IMR-90 (cell line): ENCODE results near the gene SNRNP40. TPM values are rescaled to one million over a fixed set of nuclear protein-coding genes. Genes with fewer than 3 reads are reported as not detected.

Experiments
- ATAC-seq: fragments of 200-7000 bp; cut with Tn5 transposase; 2 replicates; pipeline ENCODE4 v1.9.1; 2020; ENCODE audit warnings: low read depth, mild to moderate bottlenecking, moderate library complexity
- BruUV-seq: library from RNA; stranded (reverse); fragments of 400-500 nt; replicated peaks from 2 replicates; lab custom pipeline; 2021; lab: Mats Ljungman, UMichigan
- CTCF ChIA-PET: fragments of 300-600 bp; formaldehyde crosslinking; extraction: SDS; loops from one replicate; lab custom pipeline; 2021; ENCODE audit warnings: antibody characterized with exemption; lab: Yijun Ruan, JAX
- POLR2A ChIA-PET: fragments of 300-600 bp; sonication (Branson Sonifier 250); formaldehyde crosslinking; loops from one replicate; lab custom pipeline; 2022; ENCODE audit warnings: antibody characterized with exemption; ENCODE audit not compliant: unreplicated experiment; lab: Charles Lee
- DNase-seq: peaks from one replicate; pipeline ENCODE4 v3.0.0; 2013
- H2AFZ ChIP-seq: replicated peaks from 2 replicates; pipeline ENCODE3; 2013; ENCODE audit warnings: low read length, mild to moderate bottlenecking; ENCODE audit not compliant: poor library complexity
- H2AK5ac ChIP-seq: 2 replicates; pipeline ENCODE4 v1.6.1; 2013; ENCODE audit warnings: low read depth, low read length, inconsistent platforms
- H2AK9ac ChIP-seq: replicated peaks from 2 replicates; pipeline ENCODE3; 2013; ENCODE audit warnings: mild to moderate bottlenecking, low read depth, low read length, moderate library complexity; ENCODE audit not compliant: poor library complexity
- H2BK120ac ChIP-seq: 2 replicates; pipeline ENCODE4 v1.6.1; 2013; ENCODE audit warnings: low read depth, low read length, inconsistent platforms
- H2BK15ac ChIP-seq: 3 replicates; pipeline ENCODE4 v1.6.1; 2013; ENCODE audit warnings: low read depth, low read length, inconsistent platforms
- H2BK20ac ChIP-seq: 2 replicates; pipeline ENCODE4 v1.6.1; 2013; ENCODE audit warnings: low read depth, mild to moderate bottlenecking, inconsistent platforms, low read length, moderate library complexity
- H2BK5ac ChIP-seq: 2 replicates; pipeline ENCODE4 v1.6.1; 2013; ENCODE audit warnings: mild to moderate bottlenecking, low read depth, low read length, inconsistent platforms; ENCODE audit not compliant: poor library complexity, severe bottlenecking
- H3K14ac ChIP-seq: replicated peaks from 2 replicates; pipeline ENCODE4 v1.6.1; 2013; ENCODE audit warnings: low read depth, low read length, inconsistent platforms
- H3K18ac ChIP-seq: 2 replicates; pipeline ENCODE4 v1.6.1; 2013; ENCODE audit warnings: low read depth, low read length, control low read depth
- H3K23ac ChIP-seq: 2 replicates; pipeline ENCODE4 v1.6.1; 2013; ENCODE audit warnings: low read depth, low read length, inconsistent platforms
- H3K27ac ChIP-seq: 2 replicates; pipeline ENCODE4 v1.5.1; 2013; ENCODE audit warnings: mild to moderate bottlenecking, control low read depth, low read length; ENCODE audit not compliant: insufficient read depth
- H3K27me3 ChIP-seq: 2 replicates; pipeline ENCODE4 v1.6.1; 2013; ENCODE audit warnings: low read length; ENCODE audit not compliant: control insufficient read depth, insufficient read depth
- H3K36me3 ChIP-seq: 2 replicates; pipeline ENCODE4 v1.6.1; 2013; ENCODE audit warnings: low read length, mixed read lengths; ENCODE audit not compliant: control insufficient read depth, insufficient read depth
- H3K4ac ChIP-seq: 2 replicates; pipeline ENCODE4 v1.6.1; 2013; ENCODE audit warnings: low read depth, low read length, inconsistent platforms
- H3K4me1 ChIP-seq: 2 replicates; pipeline ENCODE4 v1.6.1; 2013; ENCODE audit warnings: low read length, mixed read lengths; ENCODE audit not compliant: control insufficient read depth, insufficient read depth
- H3K4me2 ChIP-seq: 2 replicates; pipeline ENCODE4 v1.6.1; 2013; ENCODE audit warnings: low read depth, mild to moderate bottlenecking, control low read depth, low read length, moderate library complexity
- H3K4me3 ChIP-seq: 2 replicates; pipeline ENCODE4 v1.5.1; 2013; ENCODE audit warnings: low read depth, mild to moderate bottlenecking, control low read depth, low read length, moderate library complexity; ENCODE audit not compliant: insufficient read depth
- H3K56ac ChIP-seq: 2 replicates; pipeline ENCODE4 v1.6.1; 2013; ENCODE audit warnings: low read length, inconsistent platforms; ENCODE audit not compliant: insufficient read depth; ENCODE audit errors: extremely low read depth
- H3K79me1 ChIP-seq, 2 experiments: 2 replicates each; pipeline ENCODE4 v1.6.1; 2013; ENCODE audit warnings: low read length in 2 of 2, inconsistent platforms in 1 of 2, low read depth in 1 of 2
- H3K9ac ChIP-seq: 2 replicates; pipeline ENCODE4 v1.6.1; 2013; ENCODE audit warnings: low read depth, low read length, control low read depth
- H3K9me1 ChIP-seq: 2 replicates; pipeline ENCODE4 v1.6.1; 2013; ENCODE audit warnings: low read length, inconsistent platforms; ENCODE audit not compliant: insufficient read depth
- H3K9me3 ChIP-seq: 2 replicates; pipeline ENCODE4 v1.6.1; 2013; ENCODE audit warnings: low read length; ENCODE audit not compliant: control insufficient read depth, insufficient read depth
- H4K20me1 ChIP-seq: 2 replicates; pipeline ENCODE4 v1.6.1; 2013; ENCODE audit warnings: low read length, inconsistent platforms; ENCODE audit not compliant: insufficient read depth
- H4K5ac ChIP-seq: 2 replicates; pipeline ENCODE4 v1.6.1; 2013; ENCODE audit warnings: mild to moderate bottlenecking, low read depth, low read length, control low read depth
- H4K8ac ChIP-seq, 2 experiments: 2 replicates each; pipeline ENCODE4 v1.6.1; 2013; ENCODE audit warnings: low read depth in 2 of 2, low read length in 2 of 2, control low read depth in 1 of 2, inconsistent platforms in 1 of 2
- H4K91ac ChIP-seq: 2 replicates; pipeline ENCODE4 v1.6.1; 2013; ENCODE audit warnings: low read depth, low read length, inconsistent platforms; ENCODE audit not compliant: insufficient read depth
- ELK1 ChIP-seq: fragments of 150-350 bp; IDR thresholded peaks from 2 replicates; pipeline ENCODE4 v1.6.1; 2016; ENCODE audit warnings: low read depth, mild to moderate bottlenecking, low read length, moderate library complexity, borderline replicate concordance
- USF2 ChIP-seq: fragments of 150-350 bp; IDR thresholded peaks from 2 replicates; pipeline ENCODE4 v1.6.1; 2017; ENCODE audit warnings: mild to moderate bottlenecking, antibody characterized with exemption, low read length, low read depth
- WGBS, 2 experiments: methylation state at CpG; one replicate each; pipeline versions ENCODE4 v1.1.5 to v1.1.7; 2013; ENCODE audit warnings: missing lambda C conversion rate in 2 of 2; ENCODE audit not compliant: insufficient read length in 1 of 2; ENCODE audit errors: extremely low coverage in 2 of 2; 5-methylcytosine and 5-hydroxymethylcytosine counted together
- dilution Hi-C: fragments of 300-500 bp; cut with HindIII; formaldehyde crosslinking; loops from one replicate; pipeline ENCODE4 v1.14.3; 2018; ENCODE audit warnings: low sequenced_read_pairs; ENCODE audit not compliant: unreplicated experiment
- in situ Hi-C: fragments of 300-500 bp; cut with MboI; formaldehyde crosslinking; loops from 3 replicates; pipeline ENCODE4 v1.14.3; 2019; ENCODE audit warnings: low sequenced_read_pairs, inconsistent platforms, mixed read lengths
- intact Hi-C: fragments of 100-400 bp; cut with micrococcal nuclease; formaldehyde crosslinking; loops from 2 replicates; pipeline ENCODE4 v1.10.0; 2022
- polyA plus RNA-seq, 3 experiments: library from polyadenylated mRNA; depleted of rRNA; stranded (reverse); fragments of >200 nt; gene quantifications; 2 replicates each; pipeline ENCODE4 v1.2.3, GENCODE V29; 2012; ENCODE audit warnings: low replicate concordance in 1 of 3
- total RNA-seq: library from RNA; depleted of rRNA; stranded (reverse); fragments of >200 nt; gene quantifications from 2 replicates; pipeline ENCODE4 v1.2.3, GENCODE V29; 2012

The SNRNP40 gene
- total and polyA plus RNA-seq, 2 of the 4 experiments (the other 2 are of a cell fraction) = 52.3 to 178 TPM

- Histone ChIP-seq H3K9me3 (no peaks in the 10 kb centered on the region), H3K4me2 (no peak overlapping the region), H3K36me3 (no peaks in the 10 kb centered on the region), H3K4me3 (no peak overlapping the region), H3K27ac (no peak overlapping the region), H4K91ac (no peak overlapping the region), H3K9ac (no peak overlapping the region), H2BK15ac (no peak overlapping the region), H2AFZ (no peak overlapping the region), H3K56ac (no peak overlapping the region), H2BK5ac (no peak overlapping the region), H3K27me3 (peaks cover 39% of the 10 kb centered on the region), H2AK5ac (no peak overlapping the region), H3K14ac (no peak overlapping the region), H4K8ac (no peak overlapping the region), H3K9me1 (no peaks in the 10 kb centered on the region), H4K20me1 (no peaks in the 10 kb centered on the region), H3K4ac (no peak overlapping the region), H3K79me1 (no peaks in the 10 kb centered on the region), H4K5ac (no peak overlapping the region), H3K4me1 (no peaks in the 10 kb centered on the region), H2BK20ac (no peak overlapping the region), H3K23ac (no peak overlapping the region), H2BK120ac (no peak overlapping the region), H3K18ac (no peak overlapping the region), H2AK9ac (peak overlapping the region; percentile 55)
- ChIA-PET POLR2A (no interaction called here), CTCF (no interaction called here)
- dilution Hi-C loops (no loop called here), intact Hi-C loops (no loop called here), in situ Hi-C loops (no loop called here)
- DNase-seq (no peak), ATAC-seq (no peak)
- no CpG with 5 or more reads among the region's 6 CpGs for WGBS, 2 experiments
- TF ChIP-seq ELK1 = no peak
- no peak for TF ChIP-seq USF2
- no TSS peak for BruUV-seq
These were observed 77.1 kb downstream of the SNRNP40 start for GRCh38 chr1:31219489-31219888.
